GM11168 (cell line): ENCODE results near the gene SH3RF3.

ENCODE experiments used
- in situ Hi-C: fragments of 300-500 bp; cut with MboI; formaldehyde crosslinking; loops from one replicate; pipeline ENCODE4 v1.12.0; 2022; ENCODE audit warnings: low sequenced_read_pairs; ENCODE audit not compliant: unreplicated experiment

Gene SH3RF3

DNA sequence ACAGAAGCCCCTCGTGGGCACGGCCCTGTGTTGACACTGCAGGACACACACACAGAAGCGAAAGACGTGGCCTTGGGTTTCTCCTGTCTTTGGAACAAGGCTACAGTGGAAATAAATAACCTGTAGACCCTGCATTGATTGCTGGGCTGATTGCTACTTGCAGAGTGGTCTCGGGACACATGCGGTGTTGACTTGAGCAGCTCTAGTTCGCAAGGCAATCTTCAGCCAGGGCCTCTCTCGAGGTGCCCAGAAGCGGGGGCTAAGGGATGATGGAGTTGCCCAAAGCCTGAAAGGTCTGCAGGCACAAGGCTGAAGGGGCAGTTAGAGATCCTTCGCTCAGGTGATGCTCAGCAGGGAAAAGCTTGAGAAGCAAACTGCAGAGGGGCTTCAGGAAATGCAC is 304.5 kb downstream of the SH3RF3 start:
- in situ Hi-C loops = no loop called here

DNA sequence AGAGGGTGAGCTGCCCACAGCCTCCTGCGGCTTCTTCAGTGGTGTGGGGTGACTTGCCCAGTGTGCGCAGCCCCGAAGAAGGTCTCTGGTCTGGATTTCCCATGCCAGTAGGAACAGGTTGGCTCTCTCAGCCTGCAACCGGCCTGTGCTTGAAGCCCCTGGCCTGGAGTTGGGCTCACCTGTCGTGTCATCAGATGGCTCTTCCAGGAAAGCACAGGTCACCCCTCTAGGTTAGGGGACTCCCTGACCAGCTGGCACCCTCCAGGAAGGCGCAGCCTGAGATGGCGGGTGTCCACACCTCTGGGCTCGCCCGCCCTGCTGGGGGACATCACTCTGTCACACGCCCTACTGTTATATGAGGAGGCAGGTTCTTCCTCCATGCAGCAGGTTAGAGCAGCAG is 304.9 kb downstream of the SH3RF3 start:
- in situ Hi-C loops = no loop called here

DNA sequence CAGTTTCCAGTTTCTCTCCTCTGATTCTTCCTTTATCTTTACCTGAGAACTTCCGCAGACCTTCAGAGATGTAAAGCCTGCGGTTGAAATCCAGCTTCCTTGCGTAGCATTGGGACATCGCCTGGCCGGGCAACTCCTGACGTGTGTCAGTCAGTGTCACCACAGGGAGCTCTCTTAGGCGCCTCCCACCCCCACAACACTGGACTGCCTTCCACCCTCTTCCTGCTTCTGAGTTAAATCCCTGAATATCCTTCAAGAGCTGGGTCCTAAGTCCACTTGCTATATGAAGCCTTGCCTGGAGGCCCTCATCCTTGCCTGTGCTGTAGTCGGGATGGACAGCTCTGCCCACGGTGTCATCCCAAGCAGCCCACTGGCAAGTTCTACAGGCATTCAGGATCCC is 305.3 kb downstream of the SH3RF3 start:
- in situ Hi-C loops = no loop called here

DNA sequence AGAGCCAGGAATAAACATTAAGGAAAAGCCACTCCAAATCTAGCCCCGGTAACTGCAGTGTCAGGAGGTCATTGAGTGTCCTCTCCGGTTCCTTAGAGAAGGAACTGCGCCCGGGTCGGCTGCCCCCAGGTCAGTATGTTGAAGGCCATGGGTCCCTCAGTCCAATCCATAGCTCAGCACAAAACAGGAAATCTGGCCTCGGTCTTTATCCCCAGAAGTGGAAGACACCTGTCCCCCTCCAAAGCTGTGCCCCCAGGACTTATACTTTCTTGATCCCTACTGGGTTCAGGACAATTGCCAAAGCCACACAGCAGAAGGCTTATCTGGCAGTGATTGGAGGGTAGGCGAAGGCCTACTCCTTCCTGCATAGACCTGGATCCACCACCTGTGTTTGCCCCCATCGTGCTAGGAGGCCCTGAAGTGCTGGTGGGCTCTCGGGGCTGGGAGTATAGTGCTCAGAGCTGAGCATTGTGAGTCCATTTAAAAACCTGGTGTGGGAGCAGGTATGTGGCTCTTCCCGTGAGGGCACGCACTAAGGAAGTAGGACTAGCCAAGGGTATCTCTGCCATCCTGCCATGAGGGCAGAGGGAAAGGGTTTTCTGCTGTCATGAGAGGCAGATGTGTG is 306.2 kb downstream of the SH3RF3 start:
- in situ Hi-C loops = no loop called here

DNA sequence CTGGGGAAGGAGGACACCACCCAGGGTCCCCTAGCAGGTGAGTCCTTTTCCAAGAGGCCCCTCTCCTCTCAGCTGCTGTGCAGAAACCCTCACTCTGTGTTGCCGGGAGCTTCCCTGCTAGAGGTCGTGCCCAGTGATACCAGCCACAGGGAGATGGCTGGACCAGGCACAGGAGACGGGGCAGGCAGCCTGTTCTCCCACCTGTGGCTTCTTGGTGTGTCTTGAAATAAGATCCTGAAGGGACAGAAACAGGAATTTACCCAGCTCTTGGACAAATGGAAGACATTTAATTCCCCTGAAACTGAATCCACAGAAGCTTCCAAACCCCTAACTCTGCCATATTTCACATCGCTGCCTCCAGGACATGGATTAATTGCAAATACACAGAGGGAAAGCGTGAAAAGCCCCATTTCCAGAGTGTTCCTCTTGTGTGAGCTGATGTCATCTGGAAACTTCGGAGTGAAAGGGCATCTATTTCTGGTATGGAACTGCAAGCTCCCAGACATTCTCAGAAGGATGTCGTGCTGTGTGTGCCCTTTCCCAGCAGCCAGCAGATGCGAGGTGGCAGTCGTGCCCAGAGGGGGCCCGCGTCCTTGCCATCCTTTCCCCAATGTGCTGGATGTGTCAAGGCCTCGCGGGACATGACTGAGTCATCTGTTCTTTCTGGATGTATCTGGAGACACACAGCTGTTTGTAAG is 307.0 kb downstream of the SH3RF3 start:
- in situ Hi-C loops = no loop called here

GRCh38 chr2:109436610-109437225 is 307.7 kb downstream of the SH3RF3 start:
- in situ Hi-C loops = no loop called here

DNA sequence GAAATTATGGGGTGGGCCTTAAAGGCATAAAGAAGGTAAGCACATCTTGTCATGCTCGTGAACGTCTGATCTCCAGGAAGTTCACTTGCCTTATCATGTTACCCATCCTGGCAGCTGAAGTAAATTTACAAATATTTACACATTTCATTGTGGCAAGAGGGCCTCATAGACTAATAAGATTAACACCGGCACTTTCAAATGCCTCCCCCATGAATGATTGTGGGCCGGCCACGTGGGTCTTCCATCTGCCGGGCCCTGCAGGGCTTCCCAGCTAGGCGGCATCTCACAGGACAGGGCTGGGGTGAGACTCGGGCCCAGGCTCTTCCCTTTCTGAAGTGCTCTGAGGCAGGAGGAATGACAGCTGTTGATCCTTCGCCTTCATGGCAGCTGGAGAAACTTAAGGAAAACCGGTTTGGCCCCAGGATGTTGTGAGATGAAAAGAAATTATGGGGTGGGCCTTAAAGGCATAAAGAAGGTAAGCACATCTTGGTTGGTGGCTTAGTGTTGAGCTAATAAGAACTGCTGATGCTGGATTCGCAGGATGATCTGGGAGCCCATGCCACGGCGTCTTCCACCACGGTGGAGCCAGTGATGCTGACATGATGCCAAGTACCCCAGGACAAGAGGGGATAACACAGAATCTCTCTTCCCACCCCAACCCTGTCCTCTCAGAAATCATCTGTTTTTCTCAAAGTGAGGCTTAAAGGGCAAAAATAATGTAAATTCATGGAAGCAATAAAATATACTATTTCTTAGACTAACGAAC is 308.5 kb downstream of the SH3RF3 start:
- in situ Hi-C loops = no loop called here

DNA sequence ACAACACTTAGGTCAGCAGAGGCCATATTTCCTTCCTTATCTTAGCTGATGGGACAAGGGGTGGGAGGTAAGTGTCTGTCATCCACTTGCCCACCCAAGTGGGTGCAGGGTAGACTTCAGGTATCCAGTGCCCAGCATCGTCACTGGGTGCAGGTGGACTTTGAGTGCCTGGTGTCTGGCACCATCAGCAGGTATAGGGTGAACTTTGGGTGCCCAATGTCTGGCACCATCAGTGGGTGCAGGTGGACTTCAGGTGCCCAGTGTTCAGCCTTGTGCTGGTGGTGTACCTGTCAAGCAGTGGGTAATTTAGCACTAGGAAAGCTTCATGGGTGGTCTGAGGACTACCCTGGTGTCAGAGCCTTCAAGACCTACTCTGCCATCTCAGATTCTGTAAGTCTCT is 309.1 kb downstream of the SH3RF3 start:
- in situ Hi-C loops = no loop called here

GRCh38 chr2:109438773-109439389 is 309.9 kb downstream of the SH3RF3 start:
- in situ Hi-C loops = no loop called here

DNA sequence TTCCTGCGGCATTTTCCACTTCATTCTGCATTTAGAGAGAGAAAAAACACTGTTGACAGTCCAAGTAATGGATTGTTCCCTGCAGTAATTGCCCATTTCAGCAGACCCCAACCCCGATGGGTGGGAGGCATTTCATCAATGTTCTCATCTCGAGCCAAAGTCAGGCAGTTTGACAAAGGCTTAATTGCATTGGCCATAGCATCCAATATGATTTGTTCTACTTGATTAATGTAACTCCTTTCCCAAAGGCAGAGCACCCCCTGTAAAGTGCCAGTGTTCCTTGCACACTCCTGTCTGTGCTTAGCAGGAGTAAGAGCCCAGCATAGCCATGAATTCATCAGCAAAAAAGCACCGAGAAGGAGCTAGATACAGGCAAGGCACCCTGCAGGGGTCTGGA is 310.4 kb downstream of the SH3RF3 start:
- in situ Hi-C loops = no loop called here

GRCh38 chr2:109439986-109440385 is 311.0 kb downstream of the SH3RF3 start:
- in situ Hi-C loops = no loop called here

- in situ Hi-C loops = no loop called here
Observed at GRCh38 chr2:109440499-109441156, 311.6 kb downstream of the SH3RF3 start.

GRCh38 chr2:109442715-109443319 is 313.8 kb downstream of the SH3RF3 start:
- in situ Hi-C loops = no loop called here

GRCh38 chr2:109444916-109445315 is 315.9 kb downstream of the SH3RF3 start:
- in situ Hi-C loops = no loop called here

DNA sequence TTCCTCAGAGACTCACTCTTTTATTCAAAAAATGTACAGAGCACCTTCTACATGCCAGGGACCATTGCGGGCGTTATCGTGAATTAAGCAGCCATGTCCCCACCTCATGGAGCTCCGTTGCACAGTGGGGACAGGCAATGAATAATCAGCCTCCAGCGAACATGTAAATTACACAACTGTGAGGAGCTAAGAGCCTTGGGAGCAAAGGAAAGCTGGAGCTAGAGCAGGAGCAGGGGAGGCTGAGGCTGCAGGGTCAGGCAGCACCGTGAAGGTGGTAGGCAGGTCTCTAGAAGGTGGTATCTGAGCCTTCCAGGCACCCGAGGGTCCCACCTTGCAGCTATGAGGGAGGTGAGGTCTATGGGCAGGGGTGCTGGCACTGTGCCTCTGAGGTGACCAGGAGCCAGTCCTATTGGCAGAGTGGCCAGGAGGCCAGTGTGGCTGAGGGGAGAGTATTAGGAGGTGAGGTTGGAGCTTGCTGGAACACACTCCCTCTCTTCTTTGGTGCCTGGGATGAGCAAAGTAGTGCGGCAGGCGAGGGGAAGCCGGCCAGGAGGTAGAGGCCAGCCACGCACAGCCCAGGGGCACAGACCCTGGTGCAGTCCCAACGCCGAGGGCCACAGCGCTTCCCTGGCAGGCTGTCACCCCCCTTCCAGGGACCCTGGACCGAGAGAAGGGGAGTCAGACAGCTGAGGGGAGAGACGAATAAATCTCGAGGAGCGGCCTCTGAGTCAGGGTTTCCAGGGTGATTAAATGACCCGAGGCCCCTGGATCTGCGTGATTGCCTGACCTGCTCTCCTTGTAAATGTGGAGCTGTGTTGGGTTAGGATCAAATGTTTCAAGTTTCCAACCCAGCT is 317.5 kb downstream of the SH3RF3 start:
- in situ Hi-C loops = no loop called here

- in situ Hi-C loops = no loop called here
Observed at GRCh38 chr2:109447251-109447661, 318.3 kb downstream of the SH3RF3 start.

DNA sequence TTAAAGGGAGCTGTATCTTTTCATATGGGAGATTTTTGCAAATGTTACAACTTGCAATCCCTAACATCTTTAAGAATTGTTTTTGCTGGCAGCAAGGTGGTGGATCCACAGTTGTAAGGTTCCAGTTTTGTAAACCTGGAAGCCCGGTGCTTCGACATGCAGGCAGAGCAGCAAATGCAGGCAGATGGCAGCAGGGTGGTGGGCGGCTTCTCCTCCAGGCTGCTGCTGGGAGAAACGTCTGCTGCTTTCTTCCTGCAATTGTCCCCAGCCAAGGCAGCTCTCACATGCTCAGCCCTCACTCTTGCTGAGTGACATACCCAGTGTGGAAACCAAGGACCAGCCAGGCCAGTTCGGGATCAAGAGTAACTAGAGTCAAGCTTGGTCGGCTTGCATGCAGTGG is 318.8 kb downstream of the SH3RF3 start:
- in situ Hi-C loops = no loop called here

- in situ Hi-C loops = no loop called here
Observed at GRCh38 chr2:109448207-109448606, 319.2 kb downstream of the SH3RF3 start.
